Retinal pigment epithelial cell (primary cell): ENCODE measurements around the gene DTX1.

Experiments used
- DNase-seq: peaks from one replicate; pipeline ENCODE4 v3.0.0-alpha.2; 2010; ENCODE audit warnings: low read depth
- H3K4me3 ChIP-seq: 2 replicates; pipeline ENCODE4 v1.5.1; 2011; ENCODE audit warnings: mild to moderate bottlenecking, low read length, control low read depth, moderate library complexity
- TF ChIP-seq, protein P1 (sequence below): conservative IDR thresholded peaks from 2 replicates; pipeline ENCODE4 v1.5.1; 2011; ENCODE audit warnings: low read depth, low read length, control low read depth, inconsistent platforms

The DTX1 gene

DNA sequence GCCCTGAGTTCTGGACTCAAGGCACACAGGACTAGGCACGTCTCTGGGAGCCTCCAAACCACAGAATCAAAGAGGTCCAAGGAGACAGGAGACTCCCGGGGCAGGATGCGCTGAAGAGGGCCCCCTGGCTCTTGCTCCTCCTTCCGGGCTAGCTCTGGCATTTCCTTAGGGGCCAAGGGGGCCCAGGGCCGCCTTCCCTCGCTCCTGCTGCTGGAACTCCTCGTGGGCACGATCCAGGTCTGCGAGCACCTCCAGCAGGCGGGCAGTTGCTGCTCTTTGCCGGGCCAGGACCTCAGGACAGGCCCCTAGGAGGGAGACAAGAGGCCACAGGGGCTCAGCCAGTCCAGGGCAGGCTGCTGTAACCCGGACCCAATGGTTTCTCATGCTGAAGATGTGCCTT is 43.2 kb downstream of the DTX1 start:
- TF ChIP-seq, protein P1, sequence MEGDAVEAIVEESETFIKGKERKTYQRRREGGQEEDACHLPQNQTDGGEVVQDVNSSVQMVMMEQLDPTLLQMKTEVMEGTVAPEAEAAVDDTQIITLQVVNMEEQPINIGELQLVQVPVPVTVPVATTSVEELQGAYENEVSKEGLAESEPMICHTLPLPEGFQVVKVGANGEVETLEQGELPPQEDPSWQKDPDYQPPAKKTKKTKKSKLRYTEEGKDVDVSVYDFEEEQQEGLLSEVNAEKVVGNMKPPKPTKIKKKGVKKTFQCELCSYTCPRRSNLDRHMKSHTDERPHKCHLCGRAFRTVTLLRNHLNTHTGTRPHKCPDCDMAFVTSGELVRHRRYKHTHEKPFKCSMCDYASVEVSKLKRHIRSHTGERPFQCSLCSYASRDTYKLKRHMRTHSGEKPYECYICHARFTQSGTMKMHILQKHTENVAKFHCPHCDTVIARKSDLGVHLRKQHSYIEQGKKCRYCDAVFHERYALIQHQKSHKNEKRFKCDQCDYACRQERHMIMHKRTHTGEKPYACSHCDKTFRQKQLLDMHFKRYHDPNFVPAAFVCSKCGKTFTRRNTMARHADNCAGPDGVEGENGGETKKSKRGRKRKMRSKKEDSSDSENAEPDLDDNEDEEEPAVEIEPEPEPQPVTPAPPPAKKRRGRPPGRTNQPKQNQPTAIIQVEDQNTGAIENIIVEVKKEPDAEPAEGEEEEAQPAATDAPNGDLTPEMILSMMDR, result no peak
- no peak for DNase-seq
- H3K4me3 ChIP-seq, result no peak overlapping the region

DNA sequence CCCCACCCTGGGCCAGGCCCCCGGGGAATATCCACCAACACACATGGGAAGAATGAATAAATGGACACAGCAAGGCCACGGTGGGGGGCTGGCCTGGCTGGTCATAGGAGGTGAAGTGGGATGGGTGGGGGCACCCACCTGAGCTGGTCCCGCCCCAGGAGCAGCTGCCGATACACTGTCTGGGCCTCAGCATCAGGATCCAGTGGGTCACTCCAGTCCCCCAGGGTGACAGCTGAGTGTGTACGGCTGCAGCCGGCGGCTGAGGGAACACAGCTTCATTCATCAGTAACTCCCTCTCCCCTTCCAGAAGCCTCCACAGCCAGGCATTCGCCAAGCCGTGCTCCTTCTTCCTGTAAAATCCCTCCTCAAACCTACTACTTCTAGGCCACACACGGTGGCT is 45.2 kb downstream of the DTX1 start:
- TF ChIP-seq, protein P1, result no peak
- DNase-seq, result no peak
- H3K4me3 ChIP-seq, result no peak overlapping the region

DNA sequence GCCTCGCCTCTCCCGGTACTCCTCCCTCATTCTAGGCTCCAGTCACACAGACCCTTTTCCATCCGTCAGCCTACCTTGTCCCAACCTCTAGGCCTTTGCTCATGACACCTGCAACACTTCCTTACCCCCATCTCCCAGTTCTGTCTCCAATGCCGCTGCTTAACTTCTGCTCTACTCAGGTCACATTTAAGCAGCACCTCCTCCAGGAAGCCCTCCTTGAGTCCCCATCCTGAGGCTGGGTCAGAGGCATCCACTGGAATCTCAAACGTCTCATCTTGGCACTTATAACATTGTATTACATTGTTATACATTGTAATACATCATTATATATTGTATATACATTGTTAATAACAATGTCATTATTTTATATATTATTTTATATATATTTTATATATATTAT is 46.3 kb downstream of the DTX1 start:
- TF ChIP-seq, protein P1, result no peak
- DNase-seq, result no peak
- H3K4me3 ChIP-seq, result no peak overlapping the region

DNA sequence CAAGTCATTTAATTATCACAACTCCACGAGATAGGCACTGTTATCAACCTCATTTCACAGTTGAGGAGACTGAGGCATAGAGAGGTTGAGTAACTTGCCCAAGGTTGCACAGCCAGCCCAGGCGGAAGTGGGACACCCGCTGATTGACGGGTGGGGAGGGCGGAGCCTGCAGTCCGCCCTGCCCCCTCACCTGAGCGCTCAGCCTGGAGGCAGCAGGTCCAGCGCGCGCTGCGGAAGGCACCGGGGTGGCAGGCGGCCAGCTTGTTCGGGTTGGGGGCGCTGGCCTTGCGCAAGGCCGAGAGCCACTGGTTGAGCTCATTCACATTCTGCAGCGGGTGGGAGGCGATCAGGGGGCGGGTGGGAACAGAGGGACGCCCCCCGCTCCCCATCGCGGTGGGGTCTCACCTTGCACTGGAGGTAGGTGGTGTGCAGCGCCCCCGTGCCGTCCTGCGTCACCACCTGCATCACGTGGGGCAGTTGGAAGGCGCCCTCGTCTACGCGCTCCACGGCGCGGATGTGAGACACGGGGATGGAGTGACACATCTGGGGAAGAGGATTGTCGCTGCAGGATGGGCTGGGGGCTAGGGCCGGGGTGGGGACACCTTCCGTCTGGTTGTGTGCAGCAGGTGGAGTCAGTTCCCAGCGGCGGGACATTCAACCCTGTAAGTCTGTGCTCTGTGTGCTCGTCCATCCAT is 47.4 kb downstream of the DTX1 start:
- TF ChIP-seq, protein P1, result no peak
- peak overlapping the region; percentile 20 for H3K4me3 ChIP-seq
- no peak for DNase-seq

DNA sequence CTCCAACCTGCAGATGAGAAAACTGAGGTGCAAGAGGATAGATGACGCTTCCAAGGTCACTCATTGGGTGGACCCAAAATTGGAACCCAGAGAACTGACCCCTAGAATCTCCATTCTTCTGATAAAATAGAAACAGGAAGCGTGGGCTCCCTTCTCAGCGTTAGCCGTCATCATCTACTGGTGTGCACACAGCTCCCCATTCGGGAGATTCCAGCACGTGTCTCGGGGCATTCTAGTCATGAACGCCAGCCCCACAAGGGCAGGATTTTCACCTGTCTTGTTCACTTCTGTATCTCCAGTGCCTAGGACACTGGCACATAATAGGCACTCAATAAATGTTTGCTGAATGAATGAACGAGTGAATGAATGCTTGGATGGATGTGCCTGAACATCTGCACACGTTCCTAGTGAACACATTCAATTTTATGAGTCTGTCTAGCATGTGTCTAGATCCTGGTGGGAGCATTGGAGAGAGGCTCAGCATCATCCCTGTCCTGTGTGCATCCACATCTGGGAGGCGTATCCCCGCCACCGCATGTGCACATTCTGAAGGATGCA is 48.5 kb downstream of the DTX1 start:
- DNase-seq, result no peak
- TF ChIP-seq, protein P1, result no peak
- H3K4me3 ChIP-seq, result no peak overlapping the region

DNA sequence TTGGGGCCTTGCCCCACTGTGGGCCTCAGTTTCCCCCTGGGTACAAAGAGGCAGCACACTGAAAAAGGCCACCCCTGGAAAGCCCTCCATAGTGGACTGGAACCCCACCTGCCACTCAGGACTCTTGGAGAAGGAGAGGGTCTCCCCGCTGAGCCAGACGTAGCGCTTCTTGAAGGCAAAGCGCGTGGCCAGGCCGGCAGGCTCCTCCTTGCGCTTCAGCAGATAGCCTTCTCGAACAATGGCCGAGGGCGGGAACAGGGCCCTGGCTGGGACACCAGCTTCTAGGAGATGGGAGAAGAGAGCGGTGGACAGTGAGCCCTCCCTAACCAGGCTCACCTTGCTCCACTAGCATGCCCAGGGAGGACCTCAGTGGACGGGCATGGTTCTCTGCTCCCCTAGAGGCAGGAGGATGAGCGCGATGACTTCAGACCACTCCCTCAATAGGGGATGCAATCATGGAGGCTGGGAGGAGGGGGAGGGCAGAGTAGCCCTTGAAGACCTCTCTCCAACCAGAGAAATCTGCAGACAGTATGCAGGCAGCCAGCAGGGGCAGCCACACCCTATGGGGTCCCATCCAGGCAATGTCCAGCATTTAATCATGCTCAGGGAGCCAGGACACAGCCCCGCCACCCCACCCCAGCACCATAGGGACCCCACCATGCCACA is 49.2 kb downstream of the DTX1 start:
- no peak overlapping the region for H3K4me3 ChIP-seq
- TF ChIP-seq, protein P1, result no peak
- DNase-seq, result no peak

DNA sequence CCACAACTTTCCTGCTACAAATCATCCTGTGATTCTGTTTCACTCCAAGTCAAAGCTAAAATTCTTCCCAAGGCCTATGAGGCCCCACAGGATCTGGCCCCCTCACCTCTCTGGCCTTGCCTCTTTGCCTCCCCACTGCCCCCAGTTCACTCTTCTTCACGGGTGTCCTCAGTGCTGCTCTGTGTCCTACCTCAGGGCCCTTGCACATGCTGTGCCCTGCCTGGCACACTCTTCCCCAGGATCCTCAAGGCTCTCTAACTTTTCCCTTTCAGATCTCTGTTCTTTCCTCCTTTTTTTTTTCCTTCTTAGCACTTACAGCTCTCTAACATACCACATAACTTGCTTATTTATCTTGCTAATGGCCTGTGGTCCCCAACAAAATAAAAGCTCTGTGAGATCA is 49.8 kb downstream of the DTX1 start:
- TF ChIP-seq, protein P1, result no peak
- DNase-seq, result no peak
- H3K4me3 ChIP-seq, result no peak overlapping the region
